Fibroblast of pulmonary artery (primary cell): ENCODE results near the gene LDLRAD4.
"Not testable (repeated sequence)": the region's sequence is repeated elsewhere in the genome, so short reads cannot be mapped to it uniquely, and the experiment has no call there.

Source experiments
- DNase-seq: peaks from one replicate; pipeline ENCODE4 v3.0.0-alpha.2; 2010; ENCODE audit warnings: low read depth
- H3K4me3 ChIP-seq: replicated peaks from 2 replicates; pipeline ENCODE4 v1.5.1; 2011; ENCODE audit warnings: low read depth, mild to moderate bottlenecking, control low read depth, low read length, moderate library complexity
- TF ChIP-seq, protein P1 (sequence below): IDR thresholded peaks from 2 replicates; pipeline ENCODE4 v1.5.1; 2011; ENCODE audit warnings: mild to moderate bottlenecking, control low read depth, low read length, inconsistent platforms; ENCODE audit errors: missing control alignments

The LDLRAD4 gene

DNA sequence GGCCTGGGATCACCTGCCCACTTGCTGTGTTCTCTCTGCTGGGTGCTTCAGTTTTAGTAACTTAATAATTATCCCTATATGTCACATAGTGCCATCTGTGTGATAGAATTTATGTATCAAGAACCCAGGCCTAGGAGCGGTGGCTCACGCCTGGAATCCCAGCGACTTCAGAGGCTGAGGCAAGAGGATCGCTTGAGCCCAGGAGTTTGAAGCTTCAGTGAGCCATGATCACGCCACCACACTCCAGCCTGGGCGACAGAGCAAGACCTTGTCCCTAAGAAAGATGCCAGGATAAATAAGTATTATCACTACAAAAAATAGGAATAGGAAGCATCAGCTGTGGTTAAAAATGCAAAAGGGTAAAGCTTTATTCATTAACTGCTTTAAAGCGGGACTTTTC is 267.0 kb downstream of the LDLRAD4 start:
- DNase-seq: no peak
- no peak overlapping the region for H3K4me3 ChIP-seq
- TF ChIP-seq, protein P1, sequence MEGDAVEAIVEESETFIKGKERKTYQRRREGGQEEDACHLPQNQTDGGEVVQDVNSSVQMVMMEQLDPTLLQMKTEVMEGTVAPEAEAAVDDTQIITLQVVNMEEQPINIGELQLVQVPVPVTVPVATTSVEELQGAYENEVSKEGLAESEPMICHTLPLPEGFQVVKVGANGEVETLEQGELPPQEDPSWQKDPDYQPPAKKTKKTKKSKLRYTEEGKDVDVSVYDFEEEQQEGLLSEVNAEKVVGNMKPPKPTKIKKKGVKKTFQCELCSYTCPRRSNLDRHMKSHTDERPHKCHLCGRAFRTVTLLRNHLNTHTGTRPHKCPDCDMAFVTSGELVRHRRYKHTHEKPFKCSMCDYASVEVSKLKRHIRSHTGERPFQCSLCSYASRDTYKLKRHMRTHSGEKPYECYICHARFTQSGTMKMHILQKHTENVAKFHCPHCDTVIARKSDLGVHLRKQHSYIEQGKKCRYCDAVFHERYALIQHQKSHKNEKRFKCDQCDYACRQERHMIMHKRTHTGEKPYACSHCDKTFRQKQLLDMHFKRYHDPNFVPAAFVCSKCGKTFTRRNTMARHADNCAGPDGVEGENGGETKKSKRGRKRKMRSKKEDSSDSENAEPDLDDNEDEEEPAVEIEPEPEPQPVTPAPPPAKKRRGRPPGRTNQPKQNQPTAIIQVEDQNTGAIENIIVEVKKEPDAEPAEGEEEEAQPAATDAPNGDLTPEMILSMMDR: no peak

DNA sequence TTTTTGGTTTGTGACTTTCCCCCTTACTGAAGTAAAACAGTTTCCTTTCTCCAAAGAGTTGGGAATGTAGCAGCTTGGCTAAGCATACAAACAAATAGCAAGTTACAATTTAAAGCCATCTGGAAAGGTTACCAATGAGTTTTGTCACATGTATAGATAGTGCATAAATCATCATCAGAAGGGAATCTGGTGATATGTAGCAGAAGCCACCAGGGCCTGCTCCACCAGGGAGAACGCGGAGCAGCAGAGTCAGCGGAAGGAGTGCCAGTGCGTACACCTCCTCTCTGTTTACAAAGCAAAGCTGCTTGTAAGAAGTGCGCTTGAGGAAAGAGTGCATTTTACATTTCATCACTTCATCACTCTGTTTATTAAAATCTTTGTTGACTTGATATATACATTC is 267.7 kb downstream of the LDLRAD4 start:
- H3K4me3 ChIP-seq: no peak overlapping the region
- DNase-seq: no peak
- TF ChIP-seq, protein P1: no peak

DNA sequence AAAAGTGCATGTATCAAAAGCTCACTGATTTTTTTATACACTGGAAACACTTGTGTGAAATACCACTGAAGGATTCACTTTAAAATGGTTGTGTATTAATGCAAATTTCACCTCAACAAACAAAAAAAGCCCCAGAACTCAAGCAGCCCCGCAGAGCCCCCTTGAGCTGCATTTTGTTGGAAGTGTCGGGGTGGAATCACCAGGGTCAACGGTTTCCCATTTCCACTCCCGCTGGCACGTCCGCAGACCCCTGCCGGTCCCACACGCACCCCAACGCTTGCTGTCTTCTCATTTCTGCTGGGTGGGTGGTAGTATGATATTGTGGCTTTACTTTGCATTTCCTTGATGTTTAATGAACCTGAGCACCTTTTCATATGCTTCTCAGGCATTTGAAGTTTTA is 268.1 kb downstream of the LDLRAD4 start:
- no peak for DNase-seq
- TF ChIP-seq, protein P1: no peak
- H3K4me3 ChIP-seq: no peak overlapping the region

DNA sequence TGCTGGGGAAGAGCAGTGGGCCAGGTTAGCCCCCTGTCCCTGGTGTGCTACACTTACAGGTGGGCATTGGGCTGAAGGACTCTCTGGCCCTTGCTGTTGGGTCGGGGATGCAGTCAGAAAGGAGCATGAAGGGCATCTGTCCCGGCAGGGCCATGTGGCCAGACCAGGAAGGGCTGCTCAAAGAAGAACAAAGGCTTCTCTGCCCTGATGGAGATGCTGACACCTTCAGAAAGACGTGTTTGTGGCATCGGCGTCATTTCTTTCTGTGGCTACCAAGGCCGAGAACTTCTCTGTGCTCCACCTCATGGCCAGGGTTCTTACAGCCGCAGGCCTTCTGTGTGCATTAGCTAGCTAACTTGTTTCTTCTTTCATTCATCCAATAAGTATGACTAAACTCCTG is 268.7 kb downstream of the LDLRAD4 start:
- no peak overlapping the region for H3K4me3 ChIP-seq
- DNase-seq: no peak
- TF ChIP-seq, protein P1: no peak

DNA sequence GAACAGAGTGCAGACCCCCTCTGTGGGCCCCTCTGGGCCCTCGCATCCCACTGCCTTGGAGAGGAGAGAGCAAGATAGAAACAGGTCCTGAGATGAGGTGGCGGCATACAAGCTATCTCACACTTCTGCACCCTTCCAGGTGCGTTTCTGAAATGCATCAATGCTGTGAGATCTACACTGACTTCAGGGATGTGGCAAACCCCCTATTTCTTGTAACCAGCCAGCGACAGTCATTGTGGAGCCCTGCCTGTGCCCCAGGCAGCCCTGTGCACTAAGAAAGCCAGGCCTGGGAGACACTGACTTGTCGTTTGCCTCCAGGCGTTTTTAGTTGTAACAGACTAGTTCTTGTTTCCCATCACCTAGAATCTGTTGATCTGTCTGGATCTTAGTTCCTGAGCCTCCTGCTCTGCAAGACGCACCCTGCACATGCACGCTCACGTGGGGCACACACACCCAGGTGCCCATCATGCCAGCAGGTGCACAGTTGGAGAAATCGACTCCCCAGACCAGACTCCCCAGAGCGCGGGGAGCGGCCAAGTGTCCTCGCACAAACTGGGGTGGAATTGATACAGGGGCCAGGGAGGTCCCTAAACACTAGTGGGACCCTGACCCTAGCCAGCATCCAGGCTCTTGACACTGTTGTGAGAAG is 269.8 kb downstream of the LDLRAD4 start:
- no peak overlapping the region for H3K4me3 ChIP-seq
- TF ChIP-seq, protein P1: no peak
- DNase-seq: no peak

DNA sequence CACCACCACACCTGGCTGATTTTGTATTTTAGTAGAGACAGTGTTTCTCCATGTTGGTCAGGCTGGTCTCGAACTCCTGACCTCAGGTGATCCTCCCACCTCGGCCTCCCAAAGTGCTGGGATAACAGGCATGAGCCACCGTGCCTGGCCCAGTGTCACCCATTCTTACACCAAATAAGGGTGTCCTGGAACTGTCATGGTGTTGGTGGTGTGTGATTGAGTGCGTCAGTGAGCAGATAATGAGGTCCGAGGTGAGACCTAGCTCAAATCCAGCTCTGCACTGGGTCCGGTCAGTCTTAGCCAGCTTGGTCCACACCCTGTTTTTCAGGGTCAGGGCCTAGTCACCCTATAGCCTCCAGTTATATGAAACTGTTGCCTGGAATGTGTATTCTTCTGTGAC is 270.7 kb downstream of the LDLRAD4 start:
- not testable (repeated sequence) for DNase-seq, H3K4me3 ChIP-seq

DNA sequence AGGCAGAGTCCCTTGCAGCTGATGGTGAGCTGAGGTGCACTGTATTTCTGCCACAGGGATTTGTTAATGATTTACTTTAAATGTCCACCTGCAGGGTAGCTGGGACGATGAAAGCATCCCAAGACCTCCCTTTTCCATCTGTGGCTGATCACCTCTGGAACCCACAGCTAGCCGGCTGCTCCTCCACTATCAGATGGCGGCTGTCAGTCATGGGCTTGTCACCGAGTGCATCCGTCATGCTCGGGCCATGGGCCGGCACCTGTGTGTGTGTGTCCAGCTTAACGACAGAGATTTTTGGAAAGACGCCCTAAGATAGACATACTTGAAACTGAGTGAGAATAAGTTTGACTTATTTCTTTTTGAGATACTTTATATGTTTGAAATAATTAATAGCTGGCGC is 272.6 kb downstream of the LDLRAD4 start:
- no peak for DNase-seq
- TF ChIP-seq, protein P1: no peak
- H3K4me3 ChIP-seq: no peak overlapping the region

DNA sequence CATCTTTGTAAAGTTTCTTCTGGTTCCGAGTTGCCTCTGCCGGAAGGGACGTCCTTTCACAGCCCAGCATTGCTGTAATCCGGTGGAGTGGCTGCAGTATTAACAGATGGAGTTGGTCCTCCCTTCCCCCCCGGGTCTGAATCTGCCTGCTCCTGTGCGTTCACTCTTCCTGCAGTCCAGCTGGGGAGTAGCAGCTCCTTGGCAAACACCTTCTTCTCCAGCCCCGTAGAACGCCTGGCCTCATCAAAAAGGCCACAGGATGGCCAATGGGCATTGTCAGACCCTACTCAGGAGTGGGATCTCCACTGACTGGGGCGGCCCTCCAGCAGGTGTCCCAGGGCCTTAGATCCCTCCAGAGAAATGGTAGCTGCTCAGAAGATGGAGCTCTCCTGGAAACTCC is 273.8 kb downstream of the LDLRAD4 start:
- DNase-seq: no peak
- TF ChIP-seq, protein P1: no peak
- no peak overlapping the region for H3K4me3 ChIP-seq
